ENCODE results near the gene PRDM16. TPM values are rescaled to one million over a fixed set of nuclear protein-coding genes. Genes with fewer than 3 reads are reported as not detected.

The PRDM16 gene
- total RNA-seq, 1 experiment from 2014 or later: 6.1 TPM

- Histone ChIP-seq H3K36me3 (ENCODE audit: control insufficient read depth in 1 of 2, insufficient read depth in 2 of 2, low read length in 2 of 2) (0 out of 4 replicates have a peak, but pooled peaks cover 0 to 3% of the 10 kb centered on the region in 2 experiments), H4K20me1 (ENCODE audit: insufficient read depth) (no peaks in the 10 kb centered on the region), H3K9me3 (ENCODE audit: control insufficient read depth in 1 of 2, insufficient read depth in 1 of 2, low read depth in 1 of 2, low read length in 2 of 2) (no peaks in the 10 kb centered on the region), H3K27me3 (ENCODE audit: insufficient read depth, low read length) (no peaks in the 10 kb centered on the region), H3K9ac (ENCODE audit: low read length) (no peak overlapping the region), H3K27ac (ENCODE audit: low read depth, low read length) (no peak overlapping the region), H3K4me1 (ENCODE audit: control insufficient read depth in 1 of 2, insufficient read depth in 2 of 2, low read length in 2 of 2) (peaks cover 0 to 12% of the 10 kb centered on the region in 2 experiments; a peak in 1 of 4 replicates), H2AFZ (ENCODE audit: low read depth, low read length, poor library complexity, severe bottlenecking) (no peak overlapping the region), H3K79me2 (ENCODE audit: insufficient read depth, low read length) (no peaks in the 10 kb centered on the region), H3K4me2 (ENCODE audit: low read length) (no peak overlapping the region), H3K9me2 (ENCODE audit: insufficient read depth) (no peaks in the 10 kb centered on the region), H3K4me3 (replicated peaks in 1 of 2; ENCODE audit: low read depth in 1 of 2, low read length in 2 of 2) (no peak overlapping the region)
- no peak for DNase-seq (ENCODE audit: low read depth, low spot score)
- RAD21 ChIA-PET (ENCODE audit: low non-redundant PET in 1 of 2, low total read pairs in 2 of 2, uncharacterized antibody in 2 of 2, unreplicated experiment in 2 of 2): no interaction called here
- intact Hi-C loops (cut with micrococcal nuclease): no loop called here
- POLR2A ChIA-PET: no interaction called here
- TF ChIP-seq EZH2phosphoT487 (IDR thresholded peaks at IDR 0.05; ENCODE audit: borderline replicate concordance): no peak
- TF ChIP-seq POLR2AphosphoS5 (IDR thresholded peaks at IDR 0.05; ENCODE audit: low read depth, low read length): no peak
- no peak for TF ChIP-seq SIN3A (IDR thresholded peaks at IDR 0.05; ENCODE audit: low read depth)
- TF ChIP-seq, protein P1, sequence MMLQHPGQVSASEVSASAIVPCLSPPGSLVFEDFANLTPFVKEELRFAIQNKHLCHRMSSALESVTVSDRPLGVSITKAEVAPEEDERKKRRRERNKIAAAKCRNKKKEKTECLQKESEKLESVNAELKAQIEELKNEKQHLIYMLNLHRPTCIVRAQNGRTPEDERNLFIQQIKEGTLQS (IDR thresholded peaks at IDR 0.05): no peak
- no peak for TF ChIP-seq TCF7L2 (IDR thresholded peaks at IDR 0.05; ENCODE audit: borderline replicate concordance, extremely low read depth, insufficient read depth, insufficient read length)
- TF ChIP-seq, protein P2, sequence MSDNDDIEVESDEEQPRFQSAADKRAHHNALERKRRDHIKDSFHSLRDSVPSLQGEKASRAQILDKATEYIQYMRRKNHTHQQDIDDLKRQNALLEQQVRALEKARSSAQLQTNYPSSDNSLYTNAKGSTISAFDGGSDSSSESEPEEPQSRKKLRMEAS (IDR thresholded peaks at IDR 0.05): no peak
- no peak for TF ChIP-seq POLR2A (IDR thresholded peaks at IDR 0.05; ENCODE audit: borderline replicate concordance, extremely low read depth, insufficient read depth, insufficient read length)
- TF ChIP-seq RAD21 (IDR thresholded peaks at IDR 0.05; ENCODE audit: low read depth): no peak
- no peak for TF ChIP-seq EGR1 (IDR thresholded peaks at IDR 0.05; ENCODE audit: low read depth)
- TF ChIP-seq ELF1 (IDR thresholded peaks at IDR 0.05; ENCODE audit: borderline replicate concordance, low read depth): no peak
- TF ChIP-seq CEBPB (IDR thresholded peaks at IDR 0.05; ENCODE audit: low read depth): no peak
- no peak for TF ChIP-seq FOSL1 (IDR thresholded peaks at IDR 0.05; ENCODE audit: low read depth)
- TF ChIP-seq EZH2 (IDR thresholded peaks at IDR 0.05): no peak
- no peak for TF ChIP-seq SP1 (IDR thresholded peaks at IDR 0.05; ENCODE audit: low read depth)
- TF ChIP-seq CBX3 (IDR thresholded peaks at IDR 0.05; ENCODE audit: low read depth): no peak
- no peak for TF ChIP-seq YY1 (IDR thresholded peaks at IDR 0.05; ENCODE audit: extremely low read depth, insufficient replicate concordance, low read depth, low read length)
- CTCF ChIA-PET: no interaction called here
- no peak for ATAC-seq
- BruUV-seq (replicated peaks): no TSS peak
Observed at GRCh38 chr1:3472906-3473305, 403.9 kb downstream of the PRDM16 start.
